ENCODE results near the gene MAP6D1. TPM values are rescaled to one million over a fixed set of nuclear protein-coding genes. Genes with fewer than 3 reads are reported as not detected.

MAP6D1 gene
- total and polyA plus RNA-seq, 9 of the 15 experiments (the other 6 are each of a cell fraction or from before 2014, with no cell fraction given): 0.16 to 1.5 (median 0.44) TPM; not detected in 3

DNA sequence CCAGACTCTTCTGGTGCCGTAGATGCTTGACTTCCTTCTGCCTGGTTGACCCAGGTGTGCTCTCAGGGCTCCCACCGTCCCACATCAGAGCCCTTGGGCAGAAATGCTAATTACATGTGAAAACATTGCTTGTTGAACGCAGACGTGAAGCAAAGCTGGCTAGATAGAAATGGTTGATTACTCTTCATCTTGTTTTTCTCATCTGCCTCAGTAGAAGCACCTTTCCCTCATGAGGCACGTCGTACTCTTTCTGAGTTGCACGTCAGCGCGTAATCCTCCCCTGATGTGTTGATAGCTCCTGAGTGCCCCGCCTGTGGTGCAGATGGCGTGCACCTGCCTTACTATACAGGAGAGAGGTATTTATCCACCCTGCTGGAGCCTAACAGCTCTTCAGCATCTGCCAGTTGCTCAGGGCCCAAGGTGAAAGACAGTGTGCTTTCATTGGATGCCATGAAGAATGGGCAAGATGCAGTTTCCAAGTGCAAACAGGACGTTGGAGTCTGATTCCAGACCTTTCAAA, 18.1 kb downstream of the MAP6D1 start (continued):
- TF ChIP-seq ARID4B (CRISPR knock-in tag; IDR thresholded peaks at IDR 0.05) (no peak), CAMTA2 (CRISPR knock-in tag; conservative IDR thresholded peaks at IDR 0.05) (no peak), KAT7 (CRISPR knock-in tag; IDR thresholded peaks at IDR 0.05; ENCODE audit: borderline replicate concordance) (no peak)
- TF ChIP-seq, protein P1, sequence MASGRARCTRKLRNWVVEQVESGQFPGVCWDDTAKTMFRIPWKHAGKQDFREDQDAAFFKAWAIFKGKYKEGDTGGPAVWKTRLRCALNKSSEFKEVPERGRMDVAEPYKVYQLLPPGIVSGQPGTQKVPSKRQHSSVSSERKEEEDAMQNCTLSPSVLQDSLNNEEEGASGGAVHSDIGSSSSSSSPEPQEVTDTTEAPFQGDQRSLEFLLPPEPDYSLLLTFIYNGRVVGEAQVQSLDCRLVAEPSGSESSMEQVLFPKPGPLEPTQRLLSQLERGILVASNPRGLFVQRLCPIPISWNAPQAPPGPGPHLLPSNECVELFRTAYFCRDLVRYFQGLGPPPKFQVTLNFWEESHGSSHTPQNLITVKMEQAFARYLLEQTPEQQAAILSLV (tag; IDR thresholded peaks at IDR 0.05): no peak

DNA sequence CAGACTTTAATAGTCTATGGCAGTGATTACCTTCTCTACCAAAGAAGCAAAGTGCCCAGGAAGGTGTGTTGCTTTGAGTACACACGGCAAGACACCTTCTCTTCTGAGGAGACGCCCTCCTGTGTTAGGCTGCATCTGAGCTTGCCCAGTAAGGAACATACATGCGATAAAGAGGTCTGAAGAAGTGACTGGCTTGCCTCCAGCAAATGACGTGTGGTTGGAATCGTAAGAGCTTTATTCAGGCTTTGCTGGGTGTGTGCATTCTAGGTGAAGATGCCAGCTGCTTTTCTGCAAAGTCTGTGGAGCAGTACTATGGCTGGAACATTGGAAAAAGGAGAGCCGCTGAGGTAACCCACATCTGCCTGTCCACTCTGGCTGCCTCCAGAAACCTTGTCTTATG, 22.4 kb downstream of the MAP6D1 start:
- peaks cover 89% of the 10 kb centered on the region for H3K36me3 ChIP-seq (ENCODE audit: control insufficient read depth, insufficient read depth, low read length)
- ChIA-PET POLR2A (interaction anchor here (1.1 kb wide), 1 partner anchor 10 kb away, joined by 3 read pairs; no protein-coding TSS in a partner anchor), CTCF (ENCODE audit: low intra/inter-chr PET ratio) (no interaction called here)
- no peaks in the 10 kb centered on the region for H3K9me3 ChIP-seq (replicated peaks; ENCODE audit: control insufficient read depth, insufficient read depth, low read depth, low read length)
- TF ChIP-seq ZFPM2 (CRISPR knock-in tag; IDR thresholded peaks at IDR 0.05) (no peak), MYBL2 (IDR thresholded peaks at IDR 0.05; ENCODE audit: low read depth) (no peak), MYBL2 (CRISPR knock-in tag; IDR thresholded peaks at IDR 0.05; ENCODE audit: borderline replicate concordance) (no peak)
- H2AFZ ChIP-seq (ENCODE audit: low read depth, low read length): no peak overlapping the region
- BruUV-seq (replicated peaks): no TSS peak
- H3K9ac ChIP-seq (ENCODE audit: insufficient read depth in 1 of 2, low read depth in 2 of 2, low read length in 2 of 2): no peak overlapping the region
- no peaks in the 10 kb centered on the region for H3K9me1 ChIP-seq (ENCODE audit: control insufficient read depth, insufficient read depth, low read length)
- no peak for DNase-seq (ENCODE audit: extremely low read depth in 1 of 4, low spot score in 3 of 4)
- intact Hi-C loops (cut with micrococcal nuclease): no loop called here
- H3K4me1 ChIP-seq (replicated peaks in 1 of 2; ENCODE audit: control insufficient read depth in 2 of 2, insufficient read depth in 2 of 2, low read length in 2 of 2): no peaks in the 10 kb centered on the region; a peak in 2 of 5 replicates
- no peaks in the 10 kb centered on the region for H3K79me2 ChIP-seq (ENCODE audit: control insufficient read depth, insufficient read depth, low read length)
- 87% methylated on average over 6 of the region's 6 CpGs for WGBS (ENCODE audit: insufficient coverage, low coverage, missing lambda C conversion rate)
- no peak overlapping the region for H3K4me3 ChIP-seq
- no peak for FAIRE-seq
- no peaks in the 10 kb centered on the region; the same call in 1 of the 2 replicates for H4K20me1 ChIP-seq (replicated peaks; ENCODE audit: control insufficient read depth, insufficient read depth, low read length)
- no peak overlapping the region for H3K27ac ChIP-seq (ENCODE audit: extremely low read depth, low read depth, low read length)
- in situ Hi-C loops (cut with MboI): no loop called here
- no peak for ATAC-seq
- no peak overlapping the region for H3K4me2 ChIP-seq (ENCODE audit: insufficient read depth, low read length)
- no peaks in the 10 kb centered on the region for H3K27me3 ChIP-seq (ENCODE audit: control insufficient read depth in 2 of 2, insufficient read depth in 2 of 2, low read length in 2 of 2)
